WTC11 (cell line): ENCODE results near the gene UBE3C.

Experiments
- CTCF ChIP-seq: fragments of 200-600 bp; IDR thresholded peaks from 2 replicates; pipeline ENCODE4 v1.8.0; 2022; ENCODE audit warnings: antibody characterized with exemption
- ESRRA ChIP-seq: sonication (generic); formaldehyde crosslinking; IDR thresholded peaks from 2 replicates; pipeline ENCODE4 v1.8.1; 2022; ENCODE audit warnings: mild to moderate bottlenecking, missing genetic modification reagents, borderline replicate concordance
- FOXJ3 ChIP-seq: sonication (generic); formaldehyde crosslinking; IDR thresholded peaks from 2 replicates; pipeline ENCODE4 v1.9.0; 2021; ENCODE audit warnings: missing genetic modification reagents, mild to moderate bottlenecking, borderline replicate concordance
- FOXP4 ChIP-seq: sonication (generic); formaldehyde crosslinking; IDR thresholded peaks from 2 replicates; pipeline ENCODE4 v1.8.0; 2022; ENCODE audit warnings: mild to moderate bottlenecking, missing genetic modification reagents
- HMGXB4 ChIP-seq: sonication (generic); formaldehyde crosslinking; IDR thresholded peaks from 2 replicates; pipeline ENCODE4 v1.8.1; 2023; ENCODE audit warnings: mild to moderate bottlenecking, moderate library complexity, missing genetic modification reagents
- IRF1 ChIP-seq: sonication (generic); formaldehyde crosslinking; IDR thresholded peaks from 2 replicates; pipeline ENCODE4 v1.8.0; 2023; ENCODE audit warnings: missing genetic modification reagents
- MAX ChIP-seq: sonication (generic); formaldehyde crosslinking; IDR thresholded peaks from 2 replicates; pipeline ENCODE4 v1.8.0; 2022; ENCODE audit warnings: mild to moderate bottlenecking, missing genetic modification reagents
- OVOL2 ChIP-seq: fragments of 250-450 bp; sonication (Bioruptor Pico); IDR thresholded peaks from 2 replicates; pipeline ENCODE4 v1.9.0; 2021; ENCODE audit warnings: mild to moderate bottlenecking, borderline replicate concordance
- USF2 ChIP-seq: sonication (generic); formaldehyde crosslinking; IDR thresholded peaks from 2 replicates; pipeline ENCODE4 v1.8.1; 2023; ENCODE audit warnings: mild to moderate bottlenecking, missing genetic modification reagents, moderate library complexity
- ZBTB21 ChIP-seq: sonication (generic); formaldehyde crosslinking; IDR thresholded peaks from 2 replicates; pipeline ENCODE4 v1.8.1; 2023; ENCODE audit warnings: mild to moderate bottlenecking, missing genetic modification reagents, borderline replicate concordance

- no peak for TF ChIP-seq CTCF
- TF ChIP-seq HMGXB4: no peak
- no peak for TF ChIP-seq OVOL2 (CRISPR knock-in tag)
- no peak for TF ChIP-seq ZBTB21 (CRISPR knock-in tag)
- TF ChIP-seq FOXJ3 (CRISPR knock-in tag): no peak
- no peak for TF ChIP-seq USF2 (CRISPR knock-in tag)
- no peak for TF ChIP-seq MAX (CRISPR knock-in tag)
- no peak for TF ChIP-seq ESRRA
- no peak for TF ChIP-seq FOXP4 (CRISPR knock-in tag)
- TF ChIP-seq IRF1 (CRISPR knock-in tag): no peak
These were observed 133.2 kb downstream of the UBE3C start for GRCh38 chr7:157271991-157272324.
